ENCODE measurements around the gene C10orf120. TPM values are rescaled to one million over a fixed set of nuclear protein-coding genes. Genes with fewer than 3 reads are reported as not detected.

The C10orf120 gene
- total and polyA plus RNA-seq, 10 of the 15 experiments (the other 5 are each of a cell fraction or from before 2014, with no cell fraction given) = not detected

- no peak overlapping the region for H3K4me3 ChIP-seq
- ATAC-seq = no peak
- H4K20me1 ChIP-seq (ENCODE audit: control insufficient read depth, insufficient read depth) = no peaks in the 10 kb centered on the region
- H3K27ac ChIP-seq (ENCODE audit: control insufficient read depth, insufficient read depth) = no peak overlapping the region
- ChIA-PET RAD21 (ENCODE audit: unreplicated experiment) (interaction anchor here (1.5 kb wide), 1 partner anchor 58 kb away, joined by 4 read pairs; no protein-coding TSS in a partner anchor), SMC1A (ENCODE audit: uncharacterized antibody, unreplicated experiment) (interaction anchor here (1.6 kb wide), 1 partner anchor 364 kb away, joined by 3 read pairs; no protein-coding TSS in a partner anchor), POLR2A (no interaction called here), CTCF (interaction anchor here (1.7 to 2.9 kb wide), 2 partner anchors 8 to 58 kb away, joined by 5 to 7 read pairs; no protein-coding TSS in a partner anchor)
- BruUV-seq (replicated peaks) = no TSS peak
- H3K36me3 ChIP-seq (ENCODE audit: control insufficient read depth in 2 of 2, insufficient read depth in 2 of 2, low read length in 1 of 2) = no peaks in the 10 kb centered on the region
- peaks cover 0 to 2% of the 10 kb centered on the region in 2 experiments; a peak in 1 of 4 replicates for H3K27me3 ChIP-seq (replicated peaks in 1 of 2; ENCODE audit: control insufficient read depth in 2 of 2, insufficient read depth in 2 of 2, low read length in 1 of 2)
- H3K9me3 ChIP-seq (replicated peaks; ENCODE audit: control insufficient read depth, insufficient read depth, low read length) = no peaks in the 10 kb centered on the region
- H3K4me1 ChIP-seq (ENCODE audit: control insufficient read depth, insufficient read depth, low read length) = no peaks in the 10 kb centered on the region
- DNase-seq (ENCODE audit: low read depth, low spot score) = no peak
- 22% methylated on average over 4 of the region's 4 CpGs for WGBS (ENCODE audit: insufficient coverage, insufficient replicate concordance, low lambda C conversion rate, missing lambda C conversion rate)
- FAIRE-seq = no peak
- H2AFZ ChIP-seq (ENCODE audit: control insufficient read depth, low read depth, low read length) = no peak overlapping the region
- H3K79me2 ChIP-seq (ENCODE audit: control insufficient read depth, insufficient read depth, low read length) = no peaks in the 10 kb centered on the region
- no peak overlapping the region for H3K9ac ChIP-seq (ENCODE audit: control insufficient read depth, insufficient read depth, low read length)
- H3K4me2 ChIP-seq (ENCODE audit: control insufficient read depth, insufficient read depth) = no peak overlapping the region
- in situ Hi-C loops (cut with MboI) (no loop called here), intact Hi-C loops (cut with micrococcal nuclease; ENCODE audit: unreplicated experiment) (no loop called here)
- no peak for TF ChIP-seq ETV6 (conservative IDR thresholded peaks at IDR 0.05 in 1 of 2, IDR thresholded peaks at IDR 0.05 in 1 of 2; ENCODE audit: borderline replicate concordance in 1 of 2, low read depth in 1 of 2)
Observed at GRCh38 chr10:122706947-122707346, 7.3 kb upstream of the C10orf120 start.

- H3K27me3 ChIP-seq (replicated peaks in 1 of 2; ENCODE audit: control insufficient read depth in 2 of 2, insufficient read depth in 2 of 2, low read length in 1 of 2) = peaks cover 0 to 2% of the 10 kb centered on the region in 2 experiments; a peak in 1 of 4 replicates
- no peak for DNase-seq (ENCODE audit: low read depth, low spot score)
- ChIA-PET CTCF (interaction anchor here (0.6 to 2.9 kb wide), 3 partner anchors 8 to 231 kb away, joined by 3 to 7 read pairs (median 5); no protein-coding TSS in a partner anchor), POLR2A (no interaction called here), SMC1A (ENCODE audit: uncharacterized antibody, unreplicated experiment) (interaction anchor here (0.6 to 1.6 kb wide), 3 partner anchors 8 to 364 kb away, joined by 3 to 4 read pairs (median 3); no protein-coding TSS in a partner anchor), RAD21 (ENCODE audit: unreplicated experiment) (interaction anchor here (1.5 kb wide), 1 partner anchor 58 kb away, joined by 4 read pairs; no protein-coding TSS in a partner anchor)
- no peak overlapping the region for H3K27ac ChIP-seq (ENCODE audit: control insufficient read depth, insufficient read depth)
- H3K4me2 ChIP-seq (ENCODE audit: control insufficient read depth, insufficient read depth) = no peak overlapping the region
- H3K79me2 ChIP-seq (ENCODE audit: control insufficient read depth, insufficient read depth, low read length) = no peaks in the 10 kb centered on the region
- H3K9me3 ChIP-seq (replicated peaks; ENCODE audit: control insufficient read depth, insufficient read depth, low read length) = no peaks in the 10 kb centered on the region
- no TSS peak for BruUV-seq (replicated peaks)
- H3K4me1 ChIP-seq (ENCODE audit: control insufficient read depth, insufficient read depth, low read length) = no peaks in the 10 kb centered on the region
- WGBS (ENCODE audit: insufficient coverage, insufficient replicate concordance, low lambda C conversion rate, missing lambda C conversion rate) = 0% methylated on average over 2 of the region's 2 CpGs
- no peak overlapping the region for H3K4me3 ChIP-seq
- H4K20me1 ChIP-seq (ENCODE audit: control insufficient read depth, insufficient read depth) = no peaks in the 10 kb centered on the region
- in situ Hi-C loops (cut with MboI) = no loop called here
- FAIRE-seq = no peak
- ATAC-seq = no peak
- no peaks in the 10 kb centered on the region for H3K36me3 ChIP-seq (ENCODE audit: control insufficient read depth in 2 of 2, insufficient read depth in 2 of 2, low read length in 1 of 2)
- intact Hi-C loops (cut with micrococcal nuclease; ENCODE audit: unreplicated experiment) = no loop called here
- no peak overlapping the region for H3K9ac ChIP-seq (ENCODE audit: control insufficient read depth, insufficient read depth, low read length)
- H2AFZ ChIP-seq (ENCODE audit: control insufficient read depth, low read depth, low read length) = no peak overlapping the region
- no peak for TF ChIP-seq RAD51 (IDR thresholded peaks at IDR 0.05)
- TF ChIP-seq SPI1 (IDR thresholded peaks at IDR 0.05; ENCODE audit: borderline replicate concordance, insufficient read depth, low read depth, low read length) = no peak
- no peak for TF ChIP-seq SMARCA5 (IDR thresholded peaks at IDR 0.05)
- TF ChIP-seq, protein P1, sequence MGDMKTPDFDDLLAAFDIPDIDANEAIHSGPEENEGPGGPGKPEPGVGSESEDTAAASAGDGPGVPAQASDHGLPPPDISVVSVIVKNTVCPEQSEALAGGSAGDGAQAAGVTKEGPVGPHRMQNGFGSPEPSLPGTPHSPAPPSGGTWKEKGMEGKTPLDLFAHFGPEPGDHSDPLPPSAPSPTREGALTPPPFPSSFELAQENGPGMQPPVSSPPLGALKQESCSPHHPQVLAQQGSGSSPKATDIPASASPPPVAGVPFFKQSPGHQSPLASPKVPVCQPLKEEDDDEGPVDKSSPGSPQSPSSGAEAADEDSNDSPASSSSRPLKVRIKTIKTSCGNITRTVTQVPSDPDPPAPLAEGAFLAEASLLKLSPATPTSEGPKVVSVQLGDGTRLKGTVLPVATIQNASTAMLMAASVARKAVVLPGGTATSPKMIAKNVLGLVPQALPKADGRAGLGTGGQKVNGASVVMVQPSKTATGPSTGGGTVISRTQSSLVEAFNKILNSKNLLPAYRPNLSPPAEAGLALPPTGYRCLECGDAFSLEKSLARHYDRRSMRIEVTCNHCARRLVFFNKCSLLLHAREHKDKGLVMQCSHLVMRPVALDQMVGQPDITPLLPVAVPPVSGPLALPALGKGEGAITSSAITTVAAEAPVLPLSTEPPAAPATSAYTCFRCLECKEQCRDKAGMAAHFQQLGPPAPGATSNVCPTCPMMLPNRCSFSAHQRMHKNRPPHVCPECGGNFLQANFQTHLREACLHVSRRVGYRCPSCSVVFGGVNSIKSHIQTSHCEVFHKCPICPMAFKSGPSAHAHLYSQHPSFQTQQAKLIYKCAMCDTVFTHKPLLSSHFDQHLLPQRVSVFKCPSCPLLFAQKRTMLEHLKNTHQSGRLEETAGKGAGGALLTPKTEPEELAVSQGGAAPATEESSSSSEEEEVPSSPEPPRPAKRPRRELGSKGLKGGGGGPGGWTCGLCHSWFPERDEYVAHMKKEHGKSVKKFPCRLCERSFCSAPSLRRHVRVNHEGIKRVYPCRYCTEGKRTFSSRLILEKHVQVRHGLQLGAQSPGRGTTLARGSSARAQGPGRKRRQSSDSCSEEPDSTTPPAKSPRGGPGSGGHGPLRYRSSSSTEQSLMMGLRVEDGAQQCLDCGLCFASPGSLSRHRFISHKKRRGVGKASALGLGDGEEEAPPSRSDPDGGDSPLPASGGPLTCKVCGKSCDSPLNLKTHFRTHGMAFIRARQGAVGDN (IDR thresholded peaks at IDR 0.05) = no peak
- no peak for TF ChIP-seq TBL1XR1 (IDR thresholded peaks at IDR 0.05; ENCODE audit: low read depth, low read length)
- TF ChIP-seq ZNF592 (IDR thresholded peaks at IDR 0.05) = no peak
- TF ChIP-seq, protein P2, sequence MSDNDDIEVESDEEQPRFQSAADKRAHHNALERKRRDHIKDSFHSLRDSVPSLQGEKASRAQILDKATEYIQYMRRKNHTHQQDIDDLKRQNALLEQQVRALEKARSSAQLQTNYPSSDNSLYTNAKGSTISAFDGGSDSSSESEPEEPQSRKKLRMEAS (IDR thresholded peaks at IDR 0.05; ENCODE audit: low read depth, low read length) = no peak
Observed at GRCh38 chr10:122706467-122706866, 6.8 kb upstream of the C10orf120 start.

All from GM12878 (cell line).